K562 (cell line): ENCODE data around the gene AARSD1. TPM values are rescaled to one million over a fixed set of nuclear protein-coding genes. Genes with fewer than 3 reads are reported as not detected.

Source experiments
- ATF1 ChIP-seq, 2 experiments: fragments of 450-650 bp in 1 of 2; IDR thresholded peaks; 2 replicates each; pipeline ENCODE4 v1.6.1; 2016; ENCODE audit warnings: missing compliant biosample characterization in 1 of 2, missing genetic modification characterization in 1 of 2
- CBX3 ChIP-seq, 2 experiments: IDR thresholded peaks; 1 replicate in 1 of 2; 2 replicates in 1 of 2; pipeline ENCODE4 v1.6.1; 2012; ENCODE audit warnings: inconsistent platforms in 2 of 2, low read length in 2 of 2, borderline replicate concordance in 1 of 2, control low read depth in 1 of 2
- GTF3C2 ChIP-seq: IDR thresholded peaks from 3 replicates; pipeline ENCODE4 v1.6.1; 2011; ENCODE audit warnings: borderline replicate concordance, mild to moderate bottlenecking, moderate library complexity; ENCODE audit not compliant: insufficient read length; ENCODE audit errors: extremely low read depth
- HNRNPLL ChIP-seq: fragments of 200-400 bp; formaldehyde crosslinking; IDR thresholded peaks from 2 replicates; pipeline ENCODE4 v1.6.1; 2017; ENCODE audit warnings: low read length, low read depth, mild to moderate bottlenecking; ENCODE audit not compliant: poor library complexity, severe bottlenecking
- KDM5B ChIP-seq: fragments of 200-600 bp; sonication (generic); IDR thresholded peaks from 2 replicates; pipeline ENCODE4 v1.6.1; 2012; ENCODE audit warnings: low read depth, mild to moderate bottlenecking, moderate library complexity, low read length, control low read depth, inconsistent platforms; ENCODE audit not compliant: insufficient replicate concordance
- KLF16 ChIP-seq: IDR thresholded peaks from 2 replicates; pipeline ENCODE4 v1.6.1; 2016; ENCODE audit warnings: antibody characterized with exemption
- MNT ChIP-seq, 2 experiments: fragments of 450-650 bp; conservative IDR thresholded peaks; 2 replicates each; pipeline ENCODE4 v1.6.1; 2017; ENCODE audit warnings: mild to moderate bottlenecking in 2 of 2, moderate library complexity in 2 of 2
- MTA3 ChIP-seq: fragments of 450-650 bp; formaldehyde crosslinking; IDR thresholded peaks from 2 replicates; pipeline ENCODE4 v1.6.1; 2017; ENCODE audit warnings: mild to moderate bottlenecking, borderline replicate concordance
- MYC ChIP-seq, 2 experiments: fragments of 250-450 bp in 1 of 2; sonication (Bioruptor Pico) in 1 of 2; IDR thresholded peaks; 2 replicates each; pipeline versions ENCODE4 v1.5.1 to v1.6.1; 2012 to 2021; ENCODE audit warnings: low read depth in 2 of 2, borderline replicate concordance in 1 of 2, improper control_type of control experiment in 1 of 2, low read length in 1 of 2, mild to moderate bottlenecking in 1 of 2, moderate library complexity in 1 of 2
- POLR2AphosphoS2 ChIP-seq: IDR thresholded peaks from 2 replicates; pipeline ENCODE4 v1.6.1; 2012; ENCODE audit warnings: low read length, improper control_type of control experiment
- ZNF589 ChIP-seq: fragments of 200-800 bp; sonication (Bioruptor generic); IDR thresholded peaks from 2 replicates; pipeline ENCODE4 v1.6.1; 2016; ENCODE audit warnings: low read depth, missing genetic modification characterization, missing compliant biosample characterization
- polyA plus RNA-seq, 8 experiments: library from polyadenylated mRNA; depleted of rRNA in 4 of 8; stranded (reverse) in 5 of 8; unstranded in 3 of 8; fragments of >200 nt; fragmentation: Nextera tagmentation in 2 of 8; fragmentation: Illumina TruSeq in 1 of 8; extraction: Ambion mirVana in 2 of 8; extraction: Trizol in 1 of 8; gene quantifications; 2 replicates each; pipeline versions ENCODE4 v1.2.1 to v1.2.3, GENCODE V29; 2011 to 2014; ENCODE audit warnings: inconsistent platforms in 1 of 8, missing spikeins in 1 of 8
- total RNA-seq, 7 experiments: library from RNA; depleted of rRNA in 6 of 7; stranded (reverse); fragments of >200 nt in 6 of 7; fragmentation: Illumina TruSeq in 2 of 7; extraction: Trizol in 2 of 7; gene quantifications; 2 replicates each; pipeline versions ENCODE4 v1.2.1 to v1.2.3, GENCODE V29; 2011 to 2021; ENCODE audit warnings: low replicate concordance in 1 of 7

Gene AARSD1
- total and polyA plus RNA-seq, 9 of the 15 experiments (the other 6 are each of a cell fraction or from before 2014, with no cell fraction given), result 51.7 to 98.5 (median 68.6) TPM

DNA sequence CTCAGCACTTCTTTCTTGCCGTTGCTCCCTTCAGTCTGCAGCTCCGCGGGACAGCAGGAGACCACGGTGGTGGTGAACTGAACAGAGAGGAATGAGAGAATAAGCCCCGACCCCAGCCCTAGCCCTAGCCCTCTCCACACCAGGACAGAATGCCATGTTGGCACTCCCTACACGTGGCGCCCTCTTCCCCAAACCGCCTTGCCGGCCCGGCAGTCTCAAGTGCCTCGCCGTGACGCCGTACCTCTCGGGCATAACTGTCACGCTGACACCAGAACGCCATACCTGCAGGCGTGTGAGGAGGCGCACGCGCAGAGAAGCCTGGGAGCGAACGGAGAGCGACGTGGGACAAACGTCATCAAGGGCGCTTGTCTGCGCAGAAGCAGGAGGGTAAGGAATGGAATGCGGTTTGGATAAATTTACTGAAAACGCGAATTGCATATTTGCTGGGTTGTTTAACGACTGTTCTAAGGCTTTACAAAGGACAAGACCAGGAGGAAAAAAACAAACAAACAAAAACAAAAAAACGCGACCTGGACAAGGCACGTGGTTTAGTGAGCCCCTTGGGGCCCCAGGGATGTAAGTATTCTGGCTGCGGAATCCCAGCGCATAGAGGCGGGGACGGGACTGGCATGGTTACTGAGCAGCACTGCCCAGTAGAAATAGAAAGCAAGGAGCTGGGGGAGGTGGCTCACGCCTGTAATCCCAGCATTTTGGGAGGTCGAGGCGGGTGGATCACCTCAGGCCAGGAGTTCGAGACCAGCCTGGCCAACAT lies at the start of gene AARSD1 (continued):
- TF ChIP-seq MNT (conservative IDR thresholded peaks at IDR 0.05) (peak; percentile 90 to 95), HNRNPLL (peak; percentile 43), CBX3 (IDR thresholded peaks at IDR 0.05; ENCODE audit: borderline replicate concordance in 1 of 2, low read length in 2 of 2) (no peak), GTF3C2 (peak; percentile 10), MTA3 (peak; percentile 98), KLF16 (0 out of 2 replicates have a peak, but pooled peaks have one; percentile 25), MYC (IDR thresholded peaks at IDR 0.05; ENCODE audit: low read depth, low read length) (peak; percentile 90), MYC (CRISPR knock-in tag; IDR thresholded peaks at IDR 0.05; ENCODE audit: borderline replicate concordance, low read depth) (no peak), KDM5B (peak; percentile 80), ZNF589 (CRISPR knock-in tag) (peak; percentile 46; the same call in 1 of the 2 replicates), POLR2AphosphoS2 (peak; percentile 81; the same call in 1 of the 2 replicates), ATF1 (CRISPR knock-in tag; IDR thresholded peaks at IDR 0.05) (peak; percentile 73; the same call in 1 of the 2 replicates), ATF1 (tag; IDR thresholded peaks at IDR 0.05) (peak; percentile 97)
